ENCODE results near the gene EPHA1. TPM values are rescaled to one million over a fixed set of nuclear protein-coding genes. Genes with fewer than 3 reads are reported as not detected.

The EPHA1 gene
- total and polyA plus RNA-seq, 2 donors (not counting 3 experiments of a cell fraction or from before 2014, with no cell fraction given) = 0.07 TPM; not detected in 1

DNA sequence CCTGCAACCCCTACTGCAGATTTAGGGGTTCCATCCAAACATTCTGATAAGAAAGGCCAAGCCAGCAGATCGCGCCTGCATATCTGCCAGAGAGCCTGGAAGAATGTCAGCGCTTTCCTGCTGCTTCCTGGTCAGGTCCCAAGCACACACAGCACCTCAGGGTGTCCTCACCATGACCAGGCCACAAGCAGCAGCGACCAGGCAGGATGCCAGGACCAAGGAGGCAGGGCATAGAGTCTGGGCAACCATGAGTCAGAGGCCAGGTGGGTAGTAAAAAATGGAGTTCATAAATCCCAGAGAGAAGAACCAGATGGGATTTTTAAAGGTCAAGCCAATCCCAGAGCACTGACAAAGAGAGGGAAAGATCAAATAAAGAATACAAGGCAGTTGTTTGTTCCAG, 40.7 kb downstream of the EPHA1 start:
- no peak for TF ChIP-seq JUN (IDR thresholded peaks at IDR 0.05; ENCODE audit: borderline replicate concordance, insufficient read depth, insufficient read length, low read depth)
- no peak for TF ChIP-seq CTCF (IDR thresholded peaks at IDR 0.05; ENCODE audit: extremely low read depth in 1 of 2, insufficient read depth in 1 of 2, low read depth in 1 of 2, low read length in 2 of 2)
- TF ChIP-seq, protein P1, sequence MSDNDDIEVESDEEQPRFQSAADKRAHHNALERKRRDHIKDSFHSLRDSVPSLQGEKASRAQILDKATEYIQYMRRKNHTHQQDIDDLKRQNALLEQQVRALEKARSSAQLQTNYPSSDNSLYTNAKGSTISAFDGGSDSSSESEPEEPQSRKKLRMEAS (IDR thresholded peaks at IDR 0.05; ENCODE audit: insufficient read depth, insufficient read length) = no peak
- TF ChIP-seq POLR2A (IDR thresholded peaks at IDR 0.05; ENCODE audit: low read depth, low read length) = no peak
- TF ChIP-seq POLR2AphosphoS5 (IDR thresholded peaks at IDR 0.05; ENCODE audit: insufficient read depth, low read depth, low read length) = no peak
- TF ChIP-seq GATA2 (IDR thresholded peaks at IDR 0.05; ENCODE audit: insufficient read depth, insufficient read length, low read depth, low read length) = no peak
- no peak for TF ChIP-seq EZH2 (IDR thresholded peaks at IDR 0.05; ENCODE audit: borderline replicate concordance, low read depth, low read length, severe bottlenecking)
- no peak for TF ChIP-seq MYC (IDR thresholded peaks at IDR 0.05; ENCODE audit: low read depth, low read length)
- TF ChIP-seq FOS (IDR thresholded peaks at IDR 0.05; ENCODE audit: borderline replicate concordance, insufficient read depth, low read length) = no peak
- POLR2A ChIA-PET = no interaction called here

More for the DNA sequence above, 40.7 kb downstream of the EPHA1 start:
- Histone ChIP-seq H3K4me3 (replicated peaks in 1 of 3; ENCODE audit: insufficient read depth in 1 of 3, low read depth in 1 of 3, low read length in 3 of 3) (no peak overlapping the region), H3K9me3 (replicated peaks; ENCODE audit: control insufficient read depth, insufficient read depth, low read length) (no peaks in the 10 kb centered on the region), H4K20me1 (replicated peaks; ENCODE audit: control insufficient read depth, extremely low read depth, insufficient read depth, low read length) (no peaks in the 10 kb centered on the region), H3K27me3 (ENCODE audit: control insufficient read depth in 2 of 2, insufficient read depth in 2 of 2, low read length in 2 of 2) (peaks cover 17 to 27% of the 10 kb centered on the region in 2 experiments), H3K27ac (ENCODE audit: insufficient read depth, low read depth, low read length) (no peak overlapping the region), H3K36me3 (ENCODE audit: control insufficient read depth in 2 of 2, extremely low read depth in 1 of 2, insufficient read depth in 2 of 2, low read length in 2 of 2) (no peaks in the 10 kb centered on the region), H3K4me2 (ENCODE audit: insufficient read depth, low read length) (no peak overlapping the region), H3K9me1 (replicated peaks; ENCODE audit: control insufficient read depth, extremely low read depth, insufficient read depth, low read length) (no peaks in the 10 kb centered on the region), H3K79me2 (ENCODE audit: control insufficient read depth, insufficient read depth, low read length) (no peaks in the 10 kb centered on the region), H3K9ac (replicated peaks; ENCODE audit: extremely low read depth, insufficient read depth, low read length) (no peak overlapping the region), H2AFZ (ENCODE audit: low read depth, low read length) (no peak overlapping the region), H3K4me1 (ENCODE audit: control insufficient read depth, extremely low read depth, insufficient read depth, low read length) (peaks cover 17% of the 10 kb centered on the region)
- DNase-seq (ENCODE audit: low read depth, low spot score) = no peak
- CTCF ChIA-PET = interaction anchor here (1.0 to 2.7 kb wide), 2 partner anchors 7 to 12 kb away, joined by 4 to 21 read pairs; no protein-coding TSS in a partner anchor
- BruUV-seq (replicated peaks) = no TSS peak
- FAIRE-seq = no peak
- intact Hi-C loops (cut with micrococcal nuclease) = no loop called here
- dilution Hi-C loops (cut with MboI; ENCODE audit: extremely low pct_ligation_motif_present, low sequenced_read_pairs) = no loop called here

Measured in endothelial cell of umbilical vein (primary cell).